HG03457 (cell line): ENCODE measurements around the gene SNRPA.
"Not testable (repeated sequence)": the region's sequence is repeated elsewhere in the genome, so short reads cannot be mapped to it uniquely, and the experiment has no call there.

ENCODE experiments used
- ATAC-seq: cut with Tn5 transposase; IDR thresholded peaks from one replicate; pipeline ENCODE4 v1.9.1; 2021; ENCODE audit warnings: moderate number of reproducible peaks; ENCODE audit not compliant: unreplicated experiment

The SNRPA gene

DNA sequence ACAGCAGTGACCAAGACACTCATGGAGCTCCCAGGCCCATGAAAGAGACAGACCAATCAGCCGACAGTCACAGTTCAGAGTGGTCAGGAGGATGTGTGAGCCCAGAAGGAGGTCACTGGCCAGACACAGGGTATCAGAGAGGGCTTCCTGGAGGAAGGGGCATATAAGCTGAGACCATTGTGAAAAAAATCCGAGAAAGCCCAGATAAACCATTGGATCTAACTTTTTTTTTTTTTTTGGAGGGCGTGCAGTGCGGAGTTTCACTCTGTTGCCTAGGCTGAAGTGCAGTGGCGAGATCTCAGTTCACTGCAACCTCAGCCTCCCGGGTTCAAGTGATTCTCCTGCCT lies 29.9 kb upstream of the SNRPA start:
- ATAC-seq, result no peak

DNA sequence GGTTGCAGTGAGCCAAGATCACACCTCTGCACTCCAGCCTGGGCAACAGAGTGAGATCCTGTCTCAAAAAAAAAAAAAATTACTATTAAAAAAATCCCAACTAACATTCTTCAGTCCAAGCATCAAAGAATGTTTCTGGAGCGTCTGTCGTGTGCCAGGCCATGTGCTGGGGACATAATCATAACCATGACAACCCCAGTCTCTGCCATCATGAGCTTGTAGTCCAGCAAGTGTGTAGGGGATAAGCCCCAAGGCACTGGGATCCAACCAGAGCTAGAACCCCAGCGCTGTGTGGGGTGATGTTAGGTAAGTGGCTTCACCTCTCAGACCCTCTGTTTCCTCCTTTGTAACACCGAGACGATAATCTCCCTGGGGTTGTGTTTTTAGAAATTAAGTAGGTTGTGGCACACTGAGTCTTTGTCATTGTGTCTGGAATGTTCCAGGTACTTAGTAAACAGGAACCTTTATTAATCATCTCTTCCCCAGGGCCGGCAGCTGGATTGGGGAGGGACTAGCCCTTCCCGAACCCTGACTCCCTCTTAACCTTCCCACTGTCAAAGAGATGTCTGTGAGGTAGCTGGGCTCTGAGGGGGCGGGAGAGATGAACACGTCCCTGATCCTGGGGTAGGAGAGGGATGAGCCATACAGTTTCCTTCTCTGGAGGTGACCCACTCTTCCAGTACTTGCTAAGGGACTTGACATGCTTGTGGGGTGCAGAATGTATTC lies 28.9 kb upstream of the SNRPA start:
- no peak for ATAC-seq

DNA sequence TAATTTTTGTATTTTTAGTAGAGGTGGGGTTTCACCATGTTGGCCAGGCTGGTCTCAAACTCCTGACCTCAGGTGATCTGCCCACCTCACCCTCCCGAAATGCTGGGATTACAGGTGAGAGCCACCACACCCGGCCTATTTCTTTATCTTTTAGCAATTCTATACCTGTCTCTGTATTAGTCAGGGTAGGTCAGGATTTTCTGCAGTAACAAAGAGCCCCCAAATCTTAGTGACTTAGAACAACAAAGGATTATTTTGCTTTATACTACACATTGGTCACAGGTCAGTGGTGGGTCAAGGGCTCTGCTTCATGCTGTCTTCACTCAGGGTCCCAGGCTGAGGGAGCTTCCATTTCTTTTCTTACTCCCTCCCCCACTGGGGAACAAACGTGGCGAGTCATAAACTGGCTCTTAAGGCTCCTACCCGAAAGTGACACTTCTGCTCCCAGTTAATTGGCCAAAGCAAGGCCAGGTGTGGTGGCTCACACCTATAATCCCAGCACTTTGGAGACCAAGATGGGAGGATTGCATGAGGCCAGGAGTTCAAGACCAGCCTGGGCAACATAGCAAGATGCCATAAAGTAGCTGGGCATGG lies 27.2 kb upstream of the SNRPA start:
- ATAC-seq, result no peak

DNA sequence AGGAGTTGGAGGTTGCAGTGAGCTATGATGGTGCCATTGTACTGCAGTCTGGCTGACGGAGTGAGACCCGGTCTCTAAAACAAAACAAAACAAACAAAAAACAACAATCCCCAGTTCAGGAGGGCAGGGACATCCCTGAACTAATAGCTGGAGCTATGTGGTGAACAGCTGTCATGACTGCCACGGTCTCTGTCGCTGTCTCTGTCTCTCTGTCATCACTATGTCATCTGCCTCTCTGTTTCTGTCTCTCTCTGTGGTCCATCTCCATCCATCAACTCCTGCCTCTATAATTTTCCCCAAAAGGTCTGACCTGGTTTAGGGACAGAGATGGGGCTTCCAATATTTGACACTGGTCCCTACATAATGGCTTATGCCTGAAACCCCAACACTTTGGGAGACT lies 26.7 kb upstream of the SNRPA start:
- ATAC-seq, result no peak

DNA sequence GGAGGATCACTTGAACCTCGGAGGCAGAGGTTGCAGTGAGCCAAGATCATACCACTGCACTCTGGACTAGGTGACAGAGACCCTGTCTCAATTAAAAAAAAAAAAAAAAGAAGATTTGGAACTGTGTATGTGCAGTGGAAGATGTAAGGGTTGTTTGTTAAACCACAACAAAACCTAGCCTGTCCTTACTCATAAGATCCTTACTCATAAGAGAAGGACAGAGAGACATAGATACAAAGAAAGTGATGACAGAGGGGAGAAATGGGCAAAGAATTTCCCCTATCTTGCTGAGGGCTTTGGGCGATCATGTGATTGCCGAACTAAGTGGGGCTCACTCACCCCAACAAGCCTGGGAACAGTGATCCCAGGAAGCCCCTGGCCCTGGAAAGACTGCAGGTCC lies 26.1 kb upstream of the SNRPA start:
- no peak for ATAC-seq

DNA sequence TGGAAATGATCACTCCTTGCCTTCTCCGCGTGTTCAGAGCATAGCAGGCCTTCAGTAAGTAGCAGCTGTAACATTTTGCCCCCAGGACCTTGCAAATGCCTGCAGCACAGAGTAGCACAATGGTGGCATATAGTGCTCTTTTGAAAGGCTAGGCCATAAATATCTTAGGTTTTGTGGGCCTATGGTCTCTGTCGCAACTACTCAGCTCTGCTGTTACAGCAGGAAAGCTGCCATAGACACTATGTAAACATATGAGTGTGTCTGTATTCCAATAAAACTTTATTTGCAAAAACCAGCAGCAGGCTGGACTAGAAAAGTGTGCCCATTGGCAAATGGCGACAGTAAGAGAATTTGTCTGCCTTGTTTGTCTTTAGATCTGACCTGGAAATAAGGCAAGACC lies 24.7 kb upstream of the SNRPA start:
- no peak for ATAC-seq

DNA sequence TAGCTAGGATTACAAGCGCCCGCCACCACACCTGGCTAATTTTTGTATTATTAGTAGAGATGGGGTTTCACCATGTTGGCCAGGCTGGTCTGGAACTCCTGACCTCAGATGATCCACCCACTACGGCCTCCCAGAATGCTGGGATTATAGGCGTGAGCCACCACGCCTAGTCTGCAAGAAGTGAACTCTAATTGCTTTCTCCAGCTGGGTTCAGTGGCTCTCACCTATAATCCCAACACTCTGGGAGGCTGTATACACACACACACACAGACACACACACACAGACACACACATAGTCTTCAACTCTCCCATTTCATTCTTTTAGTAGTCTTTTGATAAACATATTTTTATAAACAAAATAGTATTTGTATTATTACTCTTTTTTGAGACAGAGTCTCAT lies 20.9 kb upstream of the SNRPA start:
- ATAC-seq, result not testable (repeated sequence)

DNA sequence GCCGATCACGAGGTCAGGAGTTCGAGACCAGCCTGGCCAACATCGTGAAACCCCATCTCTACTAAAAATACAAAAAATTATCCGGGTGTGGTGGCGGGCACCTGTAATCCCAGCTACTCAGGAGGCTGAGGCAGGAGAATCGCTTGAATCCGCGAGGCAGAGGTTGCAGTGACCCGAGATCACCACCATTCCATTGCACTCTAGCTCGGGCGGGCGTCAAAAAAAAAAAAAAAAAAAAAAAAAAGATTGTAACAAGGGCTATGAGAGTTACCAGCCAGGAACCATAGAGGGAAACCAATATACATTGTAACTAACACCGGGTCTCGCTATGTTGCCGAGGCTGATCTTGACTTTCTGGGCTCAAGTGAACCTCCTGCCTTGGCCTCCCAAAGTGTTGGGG lies 18.7 kb upstream of the SNRPA start:
- not testable (repeated sequence) for ATAC-seq

DNA sequence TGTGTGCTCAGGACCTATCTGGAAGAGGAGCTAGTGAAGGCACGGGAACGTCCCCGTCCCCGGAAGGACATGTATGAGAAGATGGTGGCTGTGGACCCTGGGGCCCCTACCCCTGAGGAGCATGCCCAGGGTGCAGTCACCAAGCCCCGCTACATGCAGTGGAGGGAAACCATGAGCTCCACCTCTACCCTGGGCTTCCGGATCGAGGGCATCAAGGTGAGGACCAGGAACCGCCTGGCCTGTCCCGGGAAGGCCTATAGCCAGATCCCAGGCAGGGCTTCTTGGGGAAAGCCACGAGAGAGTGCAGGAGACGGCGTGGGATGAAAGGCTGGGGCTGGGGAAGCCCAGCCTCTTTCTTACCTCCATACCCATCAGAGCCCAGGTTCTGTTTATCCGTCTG lies 17.9 kb upstream of the SNRPA start:
- no peak for ATAC-seq

DNA sequence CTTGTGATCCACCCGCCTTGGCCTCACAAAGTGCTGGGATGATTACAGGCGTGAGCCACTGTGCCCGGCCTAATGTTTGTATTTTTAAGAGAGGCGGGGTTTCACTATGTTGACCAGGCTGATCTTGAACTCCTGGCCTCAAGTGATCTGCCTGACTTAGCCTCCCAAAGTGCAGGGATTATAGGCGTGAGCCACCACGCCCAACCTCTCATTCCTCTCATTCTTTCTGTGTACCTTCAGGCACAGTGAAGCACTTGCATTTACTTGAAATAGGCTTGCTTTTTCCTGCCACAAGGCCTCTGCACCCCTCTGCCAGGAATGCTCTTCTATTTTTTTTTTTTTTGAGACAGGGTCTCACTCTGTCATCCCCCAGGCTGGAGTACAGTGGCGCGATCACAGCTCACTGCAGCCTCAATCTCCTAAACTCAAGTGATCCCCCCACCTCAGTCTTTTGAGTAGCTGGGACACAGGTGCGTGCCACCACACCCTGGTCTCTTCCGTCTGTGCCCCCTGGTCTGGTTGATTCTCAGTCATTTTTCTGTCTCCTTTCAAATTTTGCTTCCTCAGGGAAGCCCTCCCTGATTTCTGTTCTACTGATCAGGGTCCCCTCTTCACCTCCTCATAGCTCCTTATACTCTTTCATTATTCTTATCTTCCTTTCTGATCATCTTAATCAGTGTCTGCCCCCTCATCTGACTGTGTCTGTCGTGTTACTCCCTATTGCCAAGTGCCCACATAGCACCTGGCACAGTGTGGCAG lies 15.8 kb upstream of the SNRPA start:
- ATAC-seq, result no peak

DNA sequence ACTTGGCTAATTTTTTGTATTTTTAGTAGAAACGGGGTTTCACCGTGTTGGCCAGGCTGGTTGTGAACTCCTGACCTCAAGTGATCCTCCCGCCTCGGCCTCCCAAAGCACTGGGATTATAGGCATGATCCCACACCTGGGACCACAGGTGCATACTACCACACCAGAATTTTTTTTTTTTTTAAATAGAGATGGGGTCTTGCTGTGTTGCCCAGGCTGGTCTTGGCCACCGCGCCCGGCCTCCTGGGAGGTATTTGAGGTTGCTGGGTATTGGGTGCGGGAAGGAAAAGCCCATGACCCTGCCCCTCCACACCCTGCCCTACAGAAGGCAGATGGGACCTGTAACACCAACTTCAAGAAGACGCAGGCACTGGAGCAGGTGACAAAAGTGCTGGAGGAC lies 14.3 kb upstream of the SNRPA start:
- no peak for ATAC-seq

DNA sequence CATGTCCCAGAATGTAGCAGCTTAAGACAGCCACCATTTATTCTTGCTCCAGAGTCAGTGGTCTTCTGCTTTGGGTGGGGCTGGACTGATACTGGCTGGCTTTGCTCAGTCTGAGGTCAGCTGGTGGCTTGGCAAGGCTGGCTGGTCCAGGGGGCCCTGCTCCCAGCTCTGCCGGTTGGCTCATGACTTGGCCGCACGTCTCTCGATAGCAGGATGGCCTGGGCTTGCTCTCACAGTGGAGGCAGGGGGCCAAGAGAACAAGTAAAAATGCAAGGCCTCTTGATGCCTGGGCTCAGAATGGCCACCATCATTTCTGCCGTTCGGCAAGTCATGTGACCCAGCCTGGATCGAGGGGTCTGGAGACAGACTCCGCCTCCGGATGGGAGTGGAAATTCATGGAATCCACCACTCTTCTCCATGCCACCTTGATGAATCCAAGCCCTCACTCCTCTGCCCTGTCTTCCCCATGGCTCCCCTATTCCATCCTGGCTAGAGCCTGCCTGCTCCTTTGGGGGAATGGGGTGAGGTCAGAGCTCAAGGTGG lies 13.8 kb upstream of the SNRPA start:
- no peak for ATAC-seq

DNA sequence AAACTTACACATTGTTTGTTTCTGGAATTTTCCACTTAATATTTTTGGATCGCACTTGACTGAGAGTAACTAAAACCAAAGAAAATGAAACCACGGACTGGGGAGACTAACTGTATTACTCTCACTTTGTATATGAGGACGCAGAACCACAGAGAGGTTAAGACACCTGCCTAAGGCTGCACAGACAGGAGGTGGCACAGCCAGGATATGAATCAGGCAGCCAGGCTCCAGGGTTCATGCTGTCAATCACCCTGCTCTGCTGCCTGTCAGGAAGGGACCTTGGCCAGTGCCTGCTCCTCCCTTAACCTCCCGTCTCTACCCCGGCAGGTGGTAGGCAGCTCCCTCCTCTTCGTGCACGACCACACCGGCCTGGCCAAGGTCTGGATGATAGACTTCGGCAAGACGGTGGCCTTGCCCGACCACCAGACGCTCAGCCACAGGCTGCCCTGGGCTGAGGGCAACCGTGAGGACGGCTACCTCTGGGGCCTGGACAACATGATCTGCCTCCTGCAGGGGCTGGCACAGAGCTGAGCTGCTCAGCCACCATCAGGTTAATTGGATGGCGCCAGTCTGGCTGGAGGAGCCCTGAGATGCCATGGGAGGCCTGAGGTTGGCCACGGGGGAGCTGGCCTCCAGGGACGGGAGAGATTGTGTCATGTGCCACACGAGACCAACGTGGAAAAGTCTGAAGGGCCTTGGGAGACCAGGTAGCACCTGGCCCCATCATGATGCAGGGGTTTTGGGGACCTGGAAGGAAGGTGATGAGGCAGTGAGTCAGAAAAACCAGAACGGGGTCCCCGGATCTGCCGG lies 11.8 kb upstream of the SNRPA start:
- ATAC-seq, result no peak

DNA sequence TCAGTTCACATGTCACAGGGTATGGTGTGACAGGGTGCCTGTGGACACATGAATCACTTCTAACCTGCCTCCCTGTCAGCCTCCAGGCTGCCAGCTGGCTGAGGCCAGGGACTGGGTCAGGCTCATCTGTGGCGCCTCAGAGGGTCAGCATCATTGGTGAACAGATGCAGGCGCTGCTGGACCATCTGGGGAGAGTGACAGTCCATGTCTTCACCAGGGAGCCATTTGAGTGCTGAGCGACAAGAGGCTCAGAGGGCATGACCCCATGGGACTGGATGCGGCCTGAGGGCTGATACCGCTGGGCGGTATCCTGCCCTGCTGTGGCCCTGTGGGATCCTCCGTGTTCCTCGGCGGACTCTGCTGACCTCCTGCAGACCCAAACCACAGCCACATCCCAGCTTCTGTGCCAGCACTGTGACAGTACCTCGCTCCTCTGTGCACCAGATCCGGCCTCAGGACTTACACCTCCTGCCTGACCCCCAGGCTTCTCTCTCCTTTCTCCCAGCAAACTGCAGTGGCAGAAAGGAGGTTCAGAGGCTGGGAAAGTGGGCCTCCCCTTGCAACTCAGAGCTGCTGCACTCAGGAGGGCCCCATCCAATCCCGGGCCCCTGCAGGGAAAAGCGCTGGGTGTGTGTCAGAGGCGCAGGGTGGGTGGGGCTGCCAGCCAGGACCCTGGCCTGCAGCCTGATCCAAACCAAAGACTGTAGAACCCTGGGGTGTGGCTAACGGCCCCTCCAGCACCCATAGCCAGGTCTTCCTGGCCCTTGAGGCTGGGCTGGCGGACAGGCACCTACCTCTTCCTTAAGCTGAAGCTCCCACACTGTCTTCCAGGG lies 10.9 kb upstream of the SNRPA start:
- ATAC-seq, result no peak

DNA sequence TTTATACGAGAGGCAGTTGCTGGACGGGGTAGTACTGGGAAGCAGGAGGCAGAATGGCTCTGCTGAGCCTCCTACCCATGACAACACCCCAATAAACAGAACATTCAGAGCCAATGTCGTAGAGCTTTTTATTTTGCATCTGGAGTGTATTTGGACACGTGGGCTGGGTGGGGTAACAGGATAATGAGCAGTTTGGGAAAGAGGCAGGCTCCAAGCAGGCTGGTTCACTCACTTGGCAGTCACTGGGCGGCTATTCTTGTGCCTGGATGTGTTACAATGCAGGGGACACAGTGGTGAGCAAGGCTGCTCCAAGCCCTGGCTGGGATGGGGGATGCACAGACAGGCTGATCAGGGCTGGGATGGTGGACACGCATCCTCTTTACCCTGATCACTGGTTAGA lies 10.3 kb upstream of the SNRPA start:
- ATAC-seq, result no peak

DNA sequence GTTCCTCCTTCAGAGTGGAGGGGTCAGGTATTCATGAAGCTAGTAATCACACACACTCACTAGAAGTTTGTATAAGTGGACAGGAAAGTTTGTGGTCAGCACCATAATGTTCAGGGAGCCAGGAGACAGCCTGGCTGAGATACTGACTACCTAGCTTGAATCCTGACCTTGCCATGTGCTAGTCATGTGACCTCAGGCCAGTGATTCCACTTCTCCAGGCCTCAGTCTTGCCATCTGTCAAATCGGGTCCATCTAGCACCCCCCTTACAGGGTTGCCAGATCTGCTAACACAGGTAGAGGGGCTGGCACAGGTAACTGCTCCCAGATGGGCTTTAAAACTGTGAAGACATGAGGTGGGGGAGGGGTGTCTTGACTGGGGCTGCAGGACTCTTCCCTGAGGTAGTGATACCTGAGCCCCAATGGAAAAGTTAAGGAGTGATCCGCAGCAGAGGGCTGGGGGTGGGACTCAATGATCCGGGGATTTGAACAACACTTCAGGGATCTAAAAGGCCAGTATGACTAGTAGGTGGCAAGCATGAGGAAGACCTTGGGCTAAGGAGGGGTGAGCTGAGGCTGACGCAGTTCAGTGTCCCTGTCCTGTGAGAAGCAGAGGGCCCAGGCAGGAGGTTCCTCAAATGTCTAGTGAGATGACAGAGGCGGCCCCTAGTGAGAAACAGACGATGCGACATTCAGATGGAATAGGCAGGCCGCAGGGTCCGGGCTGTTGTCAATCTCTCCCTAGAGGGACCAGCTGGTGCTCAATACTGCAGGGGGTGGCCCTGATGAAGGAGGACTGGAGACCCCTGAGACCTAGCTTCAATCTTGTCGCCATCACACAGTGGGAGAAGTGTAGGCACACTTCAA lies 9.2 kb upstream of the SNRPA start:
- ATAC-seq, result no peak

DNA sequence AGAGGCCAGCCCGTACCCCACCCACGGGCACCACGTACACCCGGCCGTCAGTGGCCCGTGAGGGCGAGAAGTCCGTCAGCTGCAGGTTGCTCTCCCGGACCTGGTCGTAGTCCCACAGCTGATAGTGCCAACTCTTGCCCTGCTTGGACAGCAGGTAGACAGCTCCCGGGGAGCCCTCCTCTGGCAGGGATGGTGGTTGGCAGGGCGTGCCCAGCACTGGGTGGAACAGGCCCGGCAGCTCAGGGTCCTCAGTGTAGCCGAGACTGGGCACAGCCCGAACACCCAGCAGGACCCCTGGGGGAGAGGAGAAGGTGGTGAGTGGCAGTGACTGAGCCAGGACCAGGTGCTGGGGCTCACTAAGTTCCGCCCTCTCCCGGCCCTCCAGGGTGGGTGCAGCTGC lies 8.5 kb upstream of the SNRPA start:
- ATAC-seq, result no peak

DNA sequence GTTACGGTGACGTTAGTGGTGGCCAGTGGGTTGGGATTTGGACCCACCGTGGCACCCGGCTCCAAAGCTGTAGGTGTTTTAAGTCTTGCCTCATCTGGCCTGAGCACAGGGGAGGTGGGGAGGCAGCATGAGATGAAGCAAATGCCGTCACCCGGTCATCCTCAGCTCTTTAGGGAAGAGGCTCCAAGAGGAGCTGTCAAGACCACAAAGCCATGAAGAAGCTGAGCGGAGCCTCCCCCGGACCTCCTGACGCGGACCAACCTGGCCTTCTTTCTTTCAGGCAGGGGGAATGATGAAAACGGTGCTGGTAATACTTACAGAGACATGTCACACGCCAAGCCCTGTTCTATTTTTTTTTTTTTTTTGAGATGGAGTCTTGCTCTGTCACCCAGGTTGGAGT lies 8.1 kb upstream of the SNRPA start:
- ATAC-seq, result no peak

DNA sequence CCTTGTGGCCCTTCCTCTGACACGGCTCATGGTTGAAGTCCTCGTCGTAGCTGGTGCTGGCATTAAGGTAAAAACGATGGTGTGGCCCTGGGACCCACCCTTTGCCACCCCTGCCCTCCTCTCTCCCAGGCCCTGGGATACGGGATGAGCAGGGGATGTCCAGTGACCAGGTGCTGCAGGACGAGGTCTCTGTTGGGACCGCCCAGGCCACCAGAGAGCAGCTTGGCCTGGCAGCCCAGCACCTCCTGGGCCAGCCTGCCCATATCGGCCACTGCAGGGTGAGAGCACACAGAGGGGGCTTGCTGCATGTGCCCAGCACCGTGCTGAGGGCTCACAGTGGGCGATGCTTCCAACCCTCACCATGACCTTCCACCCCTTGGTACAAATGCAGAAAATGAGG lies 7.1 kb upstream of the SNRPA start:
- no peak for ATAC-seq
